PC-9 (cell line): Measurements from ENCODE around the gene ITGA4. TPM values are rescaled to one million over a fixed set of nuclear protein-coding genes. Genes with fewer than 3 reads are reported as not detected.

Source experiments
- BruUV-seq: library from RNA; stranded (reverse); fragments of 400-500 nt; replicated peaks from 2 replicates; lab custom pipeline; 2021; lab: Mats Ljungman, UMichigan
- CTCF ChIA-PET: fragments of 300-600 bp; sonication (Branson Sonifier 250); formaldehyde crosslinking; loops from one replicate; lab custom pipeline; 2022; ENCODE audit warnings: antibody characterized with exemption; lab: Charles Lee
- POLR2A ChIA-PET: fragments of 300-600 bp; sonication (Branson Sonifier 250); formaldehyde crosslinking; loops from one replicate; lab custom pipeline; 2022; ENCODE audit warnings: antibody characterized with exemption; ENCODE audit not compliant: unreplicated experiment; lab: Charles Lee
- DNase-seq, 2 experiments: peaks; one replicate each; pipeline versions ENCODE4 v3.0.0 to v3.0.0-alpha.2; 2015 to 2022; ENCODE audit warnings: mixed read lengths in 1 of 2
- H2AFZ ChIP-seq: fragments of 200-600 bp; sonication (generic); 2 replicates; pipeline ENCODE4 v1.8.1; 2017; ENCODE audit warnings: antibody characterized with exemption
- H3F3A ChIP-seq: fragments of 200-600 bp; sonication (generic); 2 replicates; pipeline ENCODE4 v1.8.1; 2017; ENCODE audit warnings: antibody characterized with exemption, mild to moderate bottlenecking, low read depth; ENCODE audit not compliant: insufficient read depth
- H3K27ac ChIP-seq: fragments of 200-600 bp; sonication (generic); 2 replicates; pipeline ENCODE4 v1.6.1; 2016; ENCODE audit warnings: mixed run types
- H3K27me3 ChIP-seq: fragments of 200-600 bp; sonication (generic); 2 replicates; pipeline ENCODE4 v1.6.1; 2016; ENCODE audit warnings: low read depth, mixed run types; ENCODE audit not compliant: insufficient read depth
- H3K36me3 ChIP-seq: fragments of 200-600 bp; sonication (generic); 2 replicates; pipeline ENCODE4 v1.6.1; 2016; ENCODE audit warnings: low read depth, mixed run types
- H3K4me1 ChIP-seq: fragments of 200-600 bp; sonication (generic); replicated peaks from 2 replicates; pipeline ENCODE4 v1.6.1; 2016; ENCODE audit warnings: mixed run types; ENCODE audit not compliant: insufficient read depth
- H3K4me2 ChIP-seq: fragments of 200-600 bp; sonication (generic); 2 replicates; pipeline ENCODE4 v1.6.1; 2017; ENCODE audit warnings: mixed run types
- H3K4me3 ChIP-seq: fragments of 200-600 bp; sonication (generic); 2 replicates; pipeline ENCODE4 v1.6.1; 2016; ENCODE audit warnings: mixed run types
- H3K79me2 ChIP-seq: fragments of 200-600 bp; sonication (generic); 2 replicates; pipeline ENCODE4 v1.6.1; 2017; ENCODE audit warnings: low read depth, mixed run types
- H3K9me2 ChIP-seq: fragments of 200-600 bp; sonication (generic); 2 replicates; pipeline ENCODE4 v1.8.1; 2017; ENCODE audit warnings: mild to moderate bottlenecking; ENCODE audit not compliant: insufficient read depth
- H3K9me3 ChIP-seq: fragments of 200-600 bp; sonication (generic); 2 replicates; pipeline ENCODE4 v1.8.1; 2016; ENCODE audit warnings: low read depth; ENCODE audit not compliant: insufficient read depth
- H4K20me1 ChIP-seq: fragments of 200-600 bp; sonication (generic); 2 replicates; pipeline ENCODE4 v1.8.1; 2017; ENCODE audit not compliant: insufficient read depth
- EZH2 ChIP-seq: fragments of 200-600 bp; sonication (generic); IDR thresholded peaks from 2 replicates; pipeline ENCODE4 v1.8.0; 2017; ENCODE audit warnings: antibody characterized with exemption, low read depth
- intact Hi-C: fragments of 100-400 bp; cut with micrococcal nuclease; formaldehyde crosslinking; loops from one replicate; pipeline ENCODE4 v1.10.0; 2022; ENCODE audit not compliant: unreplicated experiment
- total RNA-seq: library from RNA; stranded (reverse); gene quantifications from 2 replicates; pipeline ENCODE4 v1.2.3, GENCODE V29; 2021
- TF ChIP-seq, protein P1 (sequence below): fragments of 200-600 bp; sonication (generic); conservative IDR thresholded peaks from 2 replicates; pipeline ENCODE4 v1.6.1; 2017; ENCODE audit warnings: mixed run types, antibody characterized with exemption, mild to moderate bottlenecking, moderate library complexity

Gene ITGA4
- total RNA-seq, 1 experiment from 2014 or later = 0.35 TPM

DNA sequence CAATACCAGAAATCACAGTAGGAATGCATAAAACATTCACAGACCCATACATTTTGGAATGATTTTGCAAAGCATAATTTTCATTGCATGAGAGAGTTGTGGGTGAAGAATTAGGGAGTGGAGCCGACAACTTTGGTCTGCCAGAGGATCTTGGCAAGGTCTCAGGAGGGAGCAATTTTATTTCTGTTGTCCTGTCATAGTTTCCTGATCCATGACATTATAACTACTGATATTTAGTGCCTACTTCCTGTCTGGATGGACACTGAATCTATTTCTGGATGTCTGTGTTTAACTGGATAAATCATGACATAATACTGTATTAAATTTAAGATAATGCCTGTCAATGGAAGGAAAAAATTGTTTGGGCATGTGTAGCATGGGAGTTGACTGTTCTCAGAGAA, 2.4 kb downstream of the ITGA4 start:
- Histone ChIP-seq H2AFZ (no peak overlapping the region), H3K79me2 (no peaks in the 10 kb centered on the region), H3K36me3 (no peaks in the 10 kb centered on the region), H4K20me1 (no peaks in the 10 kb centered on the region), H3F3A (no peaks in the 10 kb centered on the region), H3K4me3 (no peak overlapping the region), H3K27ac (no peak overlapping the region), H3K27me3 (no peaks in the 10 kb centered on the region), H3K9me3 (no peaks in the 10 kb centered on the region), H3K4me2 (no peak overlapping the region), H3K9me2 (no peaks in the 10 kb centered on the region), H3K4me1 (no peaks in the 10 kb centered on the region)
- no TSS peak for BruUV-seq
- intact Hi-C loops = loop anchor here (10.0 kb wide), 1 partner anchor 255 kb away; no protein-coding TSS in a partner anchor
- ChIA-PET POLR2A (no interaction called here), CTCF (no interaction called here)
- TF ChIP-seq, protein P1, sequence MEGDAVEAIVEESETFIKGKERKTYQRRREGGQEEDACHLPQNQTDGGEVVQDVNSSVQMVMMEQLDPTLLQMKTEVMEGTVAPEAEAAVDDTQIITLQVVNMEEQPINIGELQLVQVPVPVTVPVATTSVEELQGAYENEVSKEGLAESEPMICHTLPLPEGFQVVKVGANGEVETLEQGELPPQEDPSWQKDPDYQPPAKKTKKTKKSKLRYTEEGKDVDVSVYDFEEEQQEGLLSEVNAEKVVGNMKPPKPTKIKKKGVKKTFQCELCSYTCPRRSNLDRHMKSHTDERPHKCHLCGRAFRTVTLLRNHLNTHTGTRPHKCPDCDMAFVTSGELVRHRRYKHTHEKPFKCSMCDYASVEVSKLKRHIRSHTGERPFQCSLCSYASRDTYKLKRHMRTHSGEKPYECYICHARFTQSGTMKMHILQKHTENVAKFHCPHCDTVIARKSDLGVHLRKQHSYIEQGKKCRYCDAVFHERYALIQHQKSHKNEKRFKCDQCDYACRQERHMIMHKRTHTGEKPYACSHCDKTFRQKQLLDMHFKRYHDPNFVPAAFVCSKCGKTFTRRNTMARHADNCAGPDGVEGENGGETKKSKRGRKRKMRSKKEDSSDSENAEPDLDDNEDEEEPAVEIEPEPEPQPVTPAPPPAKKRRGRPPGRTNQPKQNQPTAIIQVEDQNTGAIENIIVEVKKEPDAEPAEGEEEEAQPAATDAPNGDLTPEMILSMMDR = no peak
- no peak for TF ChIP-seq EZH2
- DNase-seq = no peak

DNA sequence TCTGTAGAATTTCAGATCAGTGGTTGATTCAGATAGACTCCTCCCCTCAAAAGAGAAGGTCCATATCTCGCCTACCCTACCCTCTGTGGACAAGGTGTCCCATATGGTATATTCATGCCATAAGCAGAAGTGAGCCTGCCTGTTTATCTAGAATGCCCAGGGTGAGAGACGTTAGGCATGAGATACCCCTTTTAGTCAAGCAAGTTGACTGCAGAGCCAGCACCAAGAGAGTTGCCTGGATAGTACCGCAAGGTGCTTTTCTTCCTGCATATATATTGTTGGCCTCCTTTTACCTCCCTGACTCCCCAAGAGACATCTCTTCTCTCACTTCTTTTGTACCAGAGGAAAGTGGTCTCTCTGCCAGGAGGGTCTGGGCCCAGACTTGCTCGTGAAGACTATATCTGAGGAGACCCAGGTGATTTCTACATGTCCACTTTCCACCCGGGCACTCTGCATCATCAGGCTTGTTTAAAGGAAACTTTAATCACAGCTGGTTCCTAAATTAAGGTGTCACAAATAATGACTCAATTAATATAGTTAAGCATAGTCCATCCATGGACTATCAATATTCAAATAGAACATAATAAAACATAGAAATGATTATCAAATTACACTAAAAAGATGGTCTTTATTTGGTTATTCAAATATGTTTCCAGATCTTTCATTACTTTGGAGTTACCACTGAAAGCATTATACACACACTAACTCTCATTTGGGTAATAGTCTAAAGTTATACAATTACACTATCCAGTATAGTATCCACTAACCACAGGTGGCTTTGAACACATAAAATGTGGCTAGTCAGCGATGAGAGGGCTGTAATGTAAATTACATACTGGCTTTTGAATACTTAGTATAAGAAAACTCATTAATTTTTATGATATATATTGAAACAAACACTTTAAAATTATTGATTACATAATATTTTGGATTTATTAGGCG, 4.1 kb downstream of the ITGA4 start:
- Histone ChIP-seq H3K79me2 (no peaks in the 10 kb centered on the region), H2AFZ (no peak overlapping the region), H3K27ac (no peak overlapping the region), H3K4me2 (no peak overlapping the region), H3K9me2 (no peaks in the 10 kb centered on the region), H3K4me1 (no peaks in the 10 kb centered on the region), H4K20me1 (no peaks in the 10 kb centered on the region), H3K27me3 (no peaks in the 10 kb centered on the region), H3K9me3 (no peaks in the 10 kb centered on the region), H3F3A (no peaks in the 10 kb centered on the region), H3K36me3 (no peaks in the 10 kb centered on the region), H3K4me3 (no peak overlapping the region)
- no TSS peak for BruUV-seq
- intact Hi-C loops = loop anchor here (10.0 kb wide), 1 partner anchor 253 kb away; no protein-coding TSS in a partner anchor
- TF ChIP-seq, protein P1 = no peak
- no peak for TF ChIP-seq EZH2
- POLR2A ChIA-PET = no interaction called here
- DNase-seq = no peak
- CTCF ChIA-PET = no interaction called here

DNA sequence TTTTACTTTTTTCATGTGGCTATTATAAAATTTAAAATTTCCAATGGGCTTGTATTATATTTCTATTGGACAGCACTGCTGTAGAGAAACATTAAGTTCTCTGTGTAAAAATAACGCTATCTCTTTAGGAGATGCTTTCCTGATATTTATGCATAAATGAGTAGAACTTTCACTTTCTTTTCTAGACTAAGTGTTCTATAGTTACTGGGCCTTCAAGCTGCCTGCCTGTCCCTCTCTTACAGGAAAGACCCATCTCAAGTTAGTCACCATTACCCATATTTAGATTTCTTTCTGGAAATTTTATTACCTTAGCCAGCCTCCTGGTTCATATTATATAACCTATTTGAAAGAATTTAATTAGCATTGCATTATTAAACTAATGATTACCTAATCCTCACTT, 4.8 kb downstream of the ITGA4 start:
- no peaks in the 10 kb centered on the region for H3F3A ChIP-seq
- no peaks in the 10 kb centered on the region for H3K27me3 ChIP-seq
- intact Hi-C loops = loop anchor here (10.0 kb wide), 1 partner anchor 253 kb away; no protein-coding TSS in a partner anchor
- no peak overlapping the region for H2AFZ ChIP-seq
- TF ChIP-seq, protein P1 = no peak
- no peak for TF ChIP-seq EZH2
- no peaks in the 10 kb centered on the region for H4K20me1 ChIP-seq
- H3K4me1 ChIP-seq = no peaks in the 10 kb centered on the region
- BruUV-seq = no TSS peak
- no peaks in the 10 kb centered on the region for H3K9me2 ChIP-seq
- ChIA-PET POLR2A (no interaction called here), CTCF (no interaction called here)
- H3K36me3 ChIP-seq = no peaks in the 10 kb centered on the region
- H3K9me3 ChIP-seq = no peaks in the 10 kb centered on the region
- H3K27ac ChIP-seq = no peak overlapping the region
- DNase-seq = no peak
- H3K79me2 ChIP-seq = no peaks in the 10 kb centered on the region
- H3K4me3 ChIP-seq = no peak overlapping the region
- no peak overlapping the region for H3K4me2 ChIP-seq
